Astrocyte of the cerebellum (primary cell): Measurements from ENCODE around the gene LYG1.

Source experiments
- DNase-seq: peaks from one replicate; pipeline ENCODE4 v3.0.0-alpha.2; 2011; ENCODE audit warnings: low read depth
- H3K4me3 ChIP-seq: 2 replicates; pipeline ENCODE4 v1.5.1; 2011; ENCODE audit warnings: mild to moderate bottlenecking, low read depth, low read length, moderate library complexity
- CTCF ChIP-seq: IDR thresholded peaks from 2 replicates; pipeline ENCODE4 v1.5.1; 2012; ENCODE audit warnings: low read length, low read depth, moderate library complexity, mild to moderate bottlenecking; ENCODE audit errors: missing control alignments
- in situ Hi-C: cut with HindIII; loops from 2 replicates; pipeline ENCODE4 v1.10.0; 2017; ENCODE audit warnings: low sequenced_read_pairs

Gene LYG1

DNA sequence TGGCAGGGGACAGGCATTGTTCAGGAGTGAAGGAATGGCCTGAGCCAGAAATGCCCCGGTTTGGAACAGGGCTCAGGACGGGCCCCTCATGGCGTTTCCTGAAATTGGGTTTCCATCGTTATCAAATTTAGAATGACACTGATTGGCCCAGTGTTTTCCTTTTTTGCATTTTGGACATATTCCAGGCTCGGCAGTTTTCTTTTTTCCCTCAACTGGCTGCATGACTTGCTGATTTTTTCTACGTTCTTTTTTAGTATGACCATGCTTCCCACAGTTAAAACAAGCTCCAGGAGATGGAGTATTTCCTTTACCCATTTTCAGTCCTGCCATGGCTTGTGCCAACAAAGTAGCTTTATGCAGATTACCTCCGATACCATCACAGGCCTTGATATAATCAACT is 25.1 kb downstream of the LYG1 start:
- in situ Hi-C loops: no loop called here
- H3K4me3 ChIP-seq: no peak overlapping the region
- TF ChIP-seq CTCF: no peak
- DNase-seq: no peak

GRCh38 chr2:99261242-99261641 is 39.8 kb downstream of the LYG1 start:
- no peak overlapping the region for H3K4me3 ChIP-seq
- no peak for DNase-seq
- in situ Hi-C loops: no loop called here
- no peak for TF ChIP-seq CTCF

- in situ Hi-C loops: no loop called here
- no peak for DNase-seq
- H3K4me3 ChIP-seq: no peak overlapping the region
- TF ChIP-seq CTCF: no peak
These were observed 40.8 kb downstream of the LYG1 start for GRCh38 chr2:99260184-99260583.

GRCh38 chr2:99259465-99259864 is 41.5 kb downstream of the LYG1 start:
- in situ Hi-C loops: no loop called here
- no peak overlapping the region for H3K4me3 ChIP-seq
- no peak for TF ChIP-seq CTCF
- DNase-seq: no peak

DNA sequence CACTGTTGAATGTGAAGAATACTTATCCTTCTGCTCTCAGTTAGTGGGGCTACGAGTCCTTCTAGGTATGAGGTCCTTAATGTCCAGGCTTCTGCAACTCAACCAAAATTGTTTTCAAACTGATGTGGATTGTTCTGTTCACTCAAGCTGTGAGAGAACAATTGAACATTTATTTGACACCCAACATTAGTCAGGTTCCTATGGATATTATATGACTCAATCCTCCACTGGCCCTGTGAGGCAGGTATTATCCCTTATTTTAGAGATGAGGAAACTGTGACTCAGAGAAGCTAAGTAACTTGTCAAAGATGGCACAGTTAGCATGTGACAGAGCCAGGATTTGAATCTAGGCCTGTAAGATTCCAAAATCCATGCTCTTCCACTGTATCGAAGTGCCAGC is 44.3 kb downstream of the LYG1 start:
- DNase-seq: no peak
- in situ Hi-C loops: no loop called here
- TF ChIP-seq CTCF: no peak
- no peak overlapping the region for H3K4me3 ChIP-seq

GRCh38 chr2:99255491-99256318 is 45.3 kb downstream of the LYG1 start, which contains the start of gene LYG2:
LYG2 (minus strand) TSS chr2:99255666; CDS start chr2:99254260, 1,406 bp downstream.
- in situ Hi-C loops: no loop called here
- H3K4me3 ChIP-seq: no peak within 1 kb of the TSS
- TF ChIP-seq CTCF: no peak
- no peak for DNase-seq
